ENCODE results near the gene ACAP3.

The ACAP3 gene

GRCh38 chr1:1285611-1286311, 22.0 kb downstream of the ACAP3 start:
- Mint-ChIP-seq H3K4me3 (no peak overlapping the region), H3K27ac (no peak overlapping the region), H3K9me3 (no peaks in the 10 kb centered on the region), H3K4me1 (ENCODE audit: low read depth) (no peaks in the 10 kb centered on the region), H3K36me3 (ENCODE audit: low read depth) (no peaks in the 10 kb centered on the region), H3K27me3 (ENCODE audit: low read depth) (no peaks in the 10 kb centered on the region)

GRCh38 chr1:1285102-1285571, 22.6 kb downstream of the ACAP3 start:
- Mint-ChIP-seq H3K27me3 (ENCODE audit: low read depth) (no peaks in the 10 kb centered on the region), H3K4me3 (no peak overlapping the region), H3K27ac (no peak overlapping the region), H3K36me3 (ENCODE audit: low read depth) (no peaks in the 10 kb centered on the region), H3K4me1 (ENCODE audit: low read depth) (no peaks in the 10 kb centered on the region), H3K9me3 (no peaks in the 10 kb centered on the region)

GRCh38 chr1:1284221-1285101, 23.3 kb downstream of the ACAP3 start:
- no peaks in the 10 kb centered on the region for H3K4me1 Mint-ChIP-seq (ENCODE audit: low read depth)
- H3K4me3 Mint-ChIP-seq = no peak overlapping the region
- no peak overlapping the region for H3K27ac Mint-ChIP-seq
- H3K36me3 Mint-ChIP-seq (ENCODE audit: low read depth) = no peaks in the 10 kb centered on the region
- no peaks in the 10 kb centered on the region for H3K9me3 Mint-ChIP-seq
- H3K27me3 Mint-ChIP-seq (ENCODE audit: low read depth) = no peaks in the 10 kb centered on the region

- Mint-ChIP-seq H3K27ac (no peak overlapping the region), H3K4me3 (no peak overlapping the region), H3K9me3 (no peaks in the 10 kb centered on the region), H3K36me3 (ENCODE audit: low read depth) (no peaks in the 10 kb centered on the region), H3K27me3 (ENCODE audit: low read depth) (no peaks in the 10 kb centered on the region), H3K4me1 (ENCODE audit: low read depth) (no peaks in the 10 kb centered on the region)
Observed at GRCh38 chr1:1283821-1284220, 23.9 kb downstream of the ACAP3 start.

GRCh38 chr1:1282998-1283397, 24.7 kb downstream of the ACAP3 start:
- no peak overlapping the region for H3K27ac Mint-ChIP-seq
- H3K9me3 Mint-ChIP-seq = no peaks in the 10 kb centered on the region
- H3K4me3 Mint-ChIP-seq = no peak overlapping the region
- H3K4me1 Mint-ChIP-seq (ENCODE audit: low read depth) = no peaks in the 10 kb centered on the region
- no peaks in the 10 kb centered on the region for H3K27me3 Mint-ChIP-seq (ENCODE audit: low read depth)
- no peaks in the 10 kb centered on the region for H3K36me3 Mint-ChIP-seq (ENCODE audit: low read depth)

- Mint-ChIP-seq H3K4me1 (ENCODE audit: low read depth) (no peaks in the 10 kb centered on the region), H3K27ac (no peak overlapping the region), H3K36me3 (ENCODE audit: low read depth) (no peaks in the 10 kb centered on the region), H3K9me3 (no peaks in the 10 kb centered on the region), H3K27me3 (ENCODE audit: low read depth) (no peaks in the 10 kb centered on the region), H3K4me3 (no peak overlapping the region)
Observed at GRCh38 chr1:1281533-1282321, 26.0 kb downstream of the ACAP3 start.

- Mint-ChIP-seq H3K4me1 (ENCODE audit: low read depth) (no peaks in the 10 kb centered on the region), H3K36me3 (ENCODE audit: low read depth) (no peaks in the 10 kb centered on the region), H3K27ac (no peak overlapping the region), H3K27me3 (ENCODE audit: low read depth) (no peaks in the 10 kb centered on the region), H3K9me3 (no peaks in the 10 kb centered on the region), H3K4me3 (no peak overlapping the region)
Observed at GRCh38 chr1:1280782-1281481, 26.8 kb downstream of the ACAP3 start.

- Mint-ChIP-seq H3K27ac (no peak overlapping the region), H3K27me3 (ENCODE audit: low read depth) (no peaks in the 10 kb centered on the region), H3K4me3 (no peak overlapping the region), H3K4me1 (ENCODE audit: low read depth) (no peaks in the 10 kb centered on the region), H3K36me3 (ENCODE audit: low read depth) (no peaks in the 10 kb centered on the region), H3K9me3 (no peaks in the 10 kb centered on the region)
Observed at GRCh38 chr1:1279028-1279427, 28.7 kb downstream of the ACAP3 start.

GRCh38 chr1:1278620-1279019, 29.1 kb downstream of the ACAP3 start:
- Mint-ChIP-seq H3K4me1 (ENCODE audit: low read depth) (no peaks in the 10 kb centered on the region), H3K36me3 (ENCODE audit: low read depth) (no peaks in the 10 kb centered on the region), H3K27ac (no peak overlapping the region), H3K27me3 (ENCODE audit: low read depth) (no peaks in the 10 kb centered on the region), H3K4me3 (no peak overlapping the region), H3K9me3 (no peaks in the 10 kb centered on the region)

GRCh38 chr1:1275836-1276235, 31.9 kb downstream of the ACAP3 start:
- peaks cover 16% of the 10 kb centered on the region for H3K4me1 Mint-ChIP-seq (ENCODE audit: low read depth)
- H3K4me3 Mint-ChIP-seq = no peak overlapping the region
- no peak overlapping the region for H3K27ac Mint-ChIP-seq
- H3K9me3 Mint-ChIP-seq = no peaks in the 10 kb centered on the region
- H3K27me3 Mint-ChIP-seq (ENCODE audit: low read depth) = no peaks in the 10 kb centered on the region
- H3K36me3 Mint-ChIP-seq (ENCODE audit: low read depth) = peaks cover 9% of the 10 kb centered on the region

GRCh38 chr1:1274931-1275431, 32.7 kb downstream of the ACAP3 start:
- Mint-ChIP-seq H3K27ac (no peak overlapping the region), H3K4me1 (ENCODE audit: low read depth) (peaks cover 25% of the 10 kb centered on the region)

GRCh38 chr1:1274299-1274930, 33.3 kb downstream of the ACAP3 start:
- Mint-ChIP-seq H3K9me3 (no peaks in the 10 kb centered on the region), H3K36me3 (ENCODE audit: low read depth) (peaks cover 17% of the 10 kb centered on the region), H3K4me3 (peak overlapping the region; percentile 60), H3K4me1 (ENCODE audit: low read depth) (peaks cover 28% of the 10 kb centered on the region), H3K27ac (no peak overlapping the region), H3K27me3 (ENCODE audit: low read depth) (no peaks in the 10 kb centered on the region)

More at GRCh38 chr1:1274931-1275431, 32.7 kb downstream of the ACAP3 start:
- H3K4me3 Mint-ChIP-seq = peak overlapping the region; percentile 60
- no peaks in the 10 kb centered on the region for H3K9me3 Mint-ChIP-seq
- H3K36me3 Mint-ChIP-seq (ENCODE audit: low read depth) = peaks cover 16% of the 10 kb centered on the region
- H3K27me3 Mint-ChIP-seq (ENCODE audit: low read depth) = no peaks in the 10 kb centered on the region

GRCh38 chr1:1273512-1274298, 34.0 kb downstream of the ACAP3 start, which contains the start of gene UBE2J2:
Gene UBE2J2, minus strand, starts transcription at chr1:1273854. Its CDS starts 5,862 bp downstream, at chr1:1267992.
- H3K4me3 Mint-ChIP-seq = peak within 1 kb of the TSS; percentile 83

More at GRCh38 chr1:1273512-1274298, 34.0 kb downstream of the ACAP3 start, which contains the start of gene UBE2J2:
- Mint-ChIP-seq H3K9me3 (no peaks in the 10 kb centered on the region), H3K4me1 (ENCODE audit: low read depth) (peaks cover 28% of the 10 kb centered on the region), H3K27me3 (ENCODE audit: low read depth) (no peaks in the 10 kb centered on the region), H3K27ac (peak within 1 kb of the TSS; percentile 75), H3K36me3 (ENCODE audit: low read depth) (peaks cover 17% of the 10 kb centered on the region)
